CD14-positive monocyte (primary cell): Measurements from ENCODE around the gene MESD. TPM values are rescaled to one million over a fixed set of nuclear protein-coding genes. Genes with fewer than 3 reads are reported as not detected.
A peak's percentile ranks its signal among the peaks of the same experiment; 100 is the strongest.

Source experiments
- DNase-seq, 3 donors: peaks; one replicate each; pipeline ENCODE4 v3.0.0-alpha.2; 2011 to 2022
- H2AFZ ChIP-seq: 2 replicates; pipeline ENCODE4 v1.6.0; 2012; ENCODE audit warnings: mild to moderate bottlenecking, low read depth, low read length, inconsistent platforms; ENCODE audit not compliant: insufficient read depth, poor library complexity, severe bottlenecking
- H3K27ac ChIP-seq, 2 donors: 1 replicate in 1 of 2; 2 replicates in 1 of 2; pipeline ENCODE4 v1.5.1; 2012 to 2013; ENCODE audit warnings: low read length in 2 of 2, control low read depth in 1 of 2, inconsistent platforms in 1 of 2, low read depth in 1 of 2, mild to moderate bottlenecking in 1 of 2
- H3K27me3 ChIP-seq, 2 donors: one replicate each; pipeline versions ENCODE4 v1.6.0 to v1.6.1; 2011 to 2013; ENCODE audit warnings: low read length in 2 of 2; ENCODE audit not compliant: control insufficient read depth in 2 of 2, insufficient read depth in 2 of 2
- H3K36me3 ChIP-seq, 2 donors: replicated peaks in 1 of 2; 1 replicate in 1 of 2; 2 replicates in 1 of 2; pipeline versions ENCODE4 v1.5.1 to v1.6.1; 2012 to 2013; ENCODE audit warnings: low read length in 2 of 2, control low read depth in 1 of 2, inconsistent platforms in 1 of 2, mild to moderate bottlenecking in 1 of 2; ENCODE audit not compliant: insufficient read depth in 2 of 2, control insufficient read depth in 1 of 2
- H3K4me1 ChIP-seq, 2 donors: 1 replicate in 1 of 2; 2 replicates in 1 of 2; pipeline versions ENCODE4 v1.5.1 to v1.6.1; 2012 to 2013; ENCODE audit warnings: low read length in 2 of 2, control low read depth in 1 of 2, inconsistent platforms in 1 of 2, mild to moderate bottlenecking in 1 of 2, moderate library complexity in 1 of 2; ENCODE audit not compliant: insufficient read depth in 2 of 2, control insufficient read depth in 1 of 2
- H3K4me2 ChIP-seq: replicated peaks from 2 replicates; pipeline ENCODE3; 2012; ENCODE audit warnings: low read length, moderate library complexity, mild to moderate bottlenecking; ENCODE audit not compliant: poor library complexity, severe bottlenecking; ENCODE audit errors: extremely low read depth
- H3K4me3 ChIP-seq, 3 experiments: fragments of 200-600 bp in 1 of 3; sonication (generic) in 1 of 3; replicated peaks in 1 of 3; 1 replicate in 2 of 3; 2 replicates in 1 of 3; pipeline ENCODE4 v1.5.1; 2011 to 2013; ENCODE audit warnings: low read length in 3 of 3, mild to moderate bottlenecking in 3 of 3, control low read depth in 2 of 3, low read depth in 2 of 3, inconsistent platforms in 1 of 3, moderate library complexity in 1 of 3
- H3K79me2 ChIP-seq: 2 replicates; pipeline ENCODE4 v1.6.0; 2012; ENCODE audit warnings: mild to moderate bottlenecking, control low read depth, inconsistent platforms, low read length, moderate library complexity; ENCODE audit not compliant: insufficient read depth
- H3K9ac ChIP-seq: 2 replicates; pipeline ENCODE4 v1.6.0; 2017; ENCODE audit warnings: low read length, mild to moderate bottlenecking; ENCODE audit not compliant: insufficient read depth, poor library complexity, severe bottlenecking
- H3K9me3 ChIP-seq, 2 donors: replicated peaks in 1 of 2; 1 replicate in 1 of 2; 2 replicates in 1 of 2; pipeline versions ENCODE4 v1.5.1 to v1.6.1; 2012 to 2013; ENCODE audit warnings: low read length in 2 of 2, control low read depth in 1 of 2; ENCODE audit not compliant: control insufficient read depth in 1 of 2, insufficient read depth in 1 of 2
- H4K20me1 ChIP-seq: 2 replicates; pipeline ENCODE4 v1.6.0; 2012; ENCODE audit warnings: mild to moderate bottlenecking, low read length, control low read depth, moderate library complexity; ENCODE audit not compliant: insufficient read depth
- H3K27ac Mint-ChIP-seq, 7 donors: one replicate each; pipeline ENCODE4 v1.8.0; 2020; ENCODE audit warnings: mild to moderate bottlenecking in 7 of 7, mixed read lengths in 7 of 7, moderate library complexity in 6 of 7, inconsistent platforms in 2 of 7
- H3K27me3 Mint-ChIP-seq, 3 donors: one replicate each; pipeline ENCODE4 v1.8.0; 2021 to 2022; ENCODE audit warnings: low read depth in 3 of 3, mild to moderate bottlenecking in 3 of 3, mixed read lengths in 3 of 3, moderate library complexity in 3 of 3, inconsistent platforms in 1 of 3
- H3K36me3 Mint-ChIP-seq, 2 donors: one replicate each; pipeline ENCODE4 v1.8.0; 2020; ENCODE audit warnings: mixed read lengths in 2 of 2, inconsistent platforms in 1 of 2, mild to moderate bottlenecking in 1 of 2
- H3K4me1 Mint-ChIP-seq: one replicate; pipeline ENCODE4 v1.8.0; 2020; ENCODE audit warnings: mild to moderate bottlenecking, mixed read lengths
- H3K4me3 Mint-ChIP-seq, 2 donors: one replicate each; pipeline ENCODE4 v1.8.0; 2020; ENCODE audit warnings: mild to moderate bottlenecking in 2 of 2, mixed read lengths in 2 of 2, moderate library complexity in 1 of 2
- H3K9me3 Mint-ChIP-seq, 7 donors: one replicate each; pipeline ENCODE4 v1.8.0; 2020 to 2022; ENCODE audit warnings: mixed read lengths in 7 of 7, mild to moderate bottlenecking in 6 of 7, moderate library complexity in 6 of 7, inconsistent platforms in 2 of 7
- WGBS: methylation state at CpG from one replicate; pipeline ENCODE4 v1.1.5; 2013; ENCODE audit warnings: missing lambda C conversion rate; ENCODE audit not compliant: insufficient coverage; 5-methylcytosine and 5-hydroxymethylcytosine counted together
- intact Hi-C, 2 donors: fragments of 100-400 bp; cut with micrococcal nuclease; formaldehyde crosslinking; loops; one replicate each; pipeline versions ENCODE4 v1.15.0 to v1.15.1; 2023
- polyA plus RNA-seq, 3 donors: library from polyadenylated mRNA; depleted of rRNA in 1 of 3; unstranded in 2 of 3; stranded (reverse) in 1 of 3; fragments of 300-500 nt in 2 of 3; fragments of >200 nt in 1 of 3; fragmentation: Illumina TruSeq in 2 of 3; gene quantifications; 1 replicate in 2 of 3; 2 replicates in 1 of 3; pipeline ENCODE4 v1.2.3, GENCODE V29; 2012 to 2021
- TF ChIP-seq, protein P1 (sequence below): fragments of 200-600 bp; IDR thresholded peaks from one replicate; pipeline ENCODE4 v1.8.0; 2022; ENCODE audit warnings: antibody characterized with exemption, mild to moderate bottlenecking

The MESD gene
- polyA plus RNA-seq, 3 donors, result 5.6 to 15.7 (median 13.1) TPM

DNA sequence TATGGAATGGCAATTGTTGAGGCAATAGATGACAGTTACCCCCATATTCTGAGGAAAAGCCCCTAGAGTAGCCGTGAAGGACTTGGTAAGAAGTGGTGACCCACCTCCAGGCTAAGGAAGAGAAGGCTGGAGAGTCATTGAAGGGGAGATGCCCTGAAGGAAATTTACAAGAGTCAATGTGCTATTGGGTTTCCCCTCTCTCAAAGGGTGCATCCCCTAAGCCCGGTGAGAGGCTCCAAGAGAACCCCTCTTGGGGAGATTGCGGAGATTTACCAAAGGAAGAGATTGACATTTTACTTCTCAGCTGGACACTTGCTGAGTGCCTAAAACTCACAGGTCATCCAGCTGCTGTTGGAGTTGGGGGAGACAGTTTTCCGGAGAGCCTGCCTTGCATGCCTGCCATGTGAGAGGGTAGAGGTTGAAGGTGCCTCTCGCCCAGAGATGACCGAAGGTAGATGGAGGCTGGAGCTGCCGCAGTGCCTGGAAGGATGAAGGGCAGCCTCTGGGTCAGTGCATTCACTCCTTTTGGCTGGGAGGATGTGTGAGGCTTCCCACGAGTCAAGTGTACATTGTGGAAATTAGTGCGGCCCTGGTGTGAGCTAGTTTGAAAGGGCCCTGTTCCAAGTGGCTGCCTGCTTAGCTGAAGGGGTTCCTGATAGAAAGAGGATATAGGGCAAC, 30.7 kb downstream of the MESD start:
- H3K36me3 Mint-ChIP-seq, result peaks cover 35 to 47% of the 10 kb centered on the region in 2 donors
- no peak overlapping the region for H3K4me3 Mint-ChIP-seq
- intact Hi-C loops, result no loop called here

DNA sequence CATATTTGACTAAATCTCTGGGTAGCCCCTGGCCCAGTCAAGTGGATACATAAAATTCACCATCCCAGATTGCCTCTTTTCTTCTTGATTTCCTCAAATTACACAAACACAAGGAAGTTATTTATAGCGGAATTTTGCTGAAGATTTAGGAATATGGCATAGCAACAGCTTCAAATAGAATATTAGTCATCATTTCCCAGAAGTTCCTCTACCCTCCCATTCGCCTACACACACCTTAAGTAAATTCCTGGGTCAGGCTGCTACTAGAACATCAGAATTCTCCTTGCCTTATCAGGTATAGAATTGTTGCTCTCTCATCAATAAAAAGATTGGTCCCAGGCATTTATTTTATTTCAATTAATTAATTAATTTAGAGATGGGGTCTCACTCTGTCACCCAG, 31.6 kb downstream of the MESD start:
- Histone ChIP-seq H3K36me3 (peaks cover 19 to 20% of the 10 kb centered on the region in 2 donors), H2AFZ (no peak overlapping the region), H3K27ac (no peak overlapping the region), H3K27me3 (no peaks in the 10 kb centered on the region), H3K4me3 (no peak overlapping the region), H4K20me1 (no peaks in the 10 kb centered on the region), H3K4me2 (no peak overlapping the region), H3K9ac (no peak overlapping the region), H3K4me1 (peaks cover 17% of the 10 kb centered on the region in 2 donors), H3K9me3 (no peaks in the 10 kb centered on the region), H3K79me2 (no peaks in the 10 kb centered on the region)
- intact Hi-C loops, result no loop called here
- DNase-seq, result no peak
- TF ChIP-seq, protein P1, sequence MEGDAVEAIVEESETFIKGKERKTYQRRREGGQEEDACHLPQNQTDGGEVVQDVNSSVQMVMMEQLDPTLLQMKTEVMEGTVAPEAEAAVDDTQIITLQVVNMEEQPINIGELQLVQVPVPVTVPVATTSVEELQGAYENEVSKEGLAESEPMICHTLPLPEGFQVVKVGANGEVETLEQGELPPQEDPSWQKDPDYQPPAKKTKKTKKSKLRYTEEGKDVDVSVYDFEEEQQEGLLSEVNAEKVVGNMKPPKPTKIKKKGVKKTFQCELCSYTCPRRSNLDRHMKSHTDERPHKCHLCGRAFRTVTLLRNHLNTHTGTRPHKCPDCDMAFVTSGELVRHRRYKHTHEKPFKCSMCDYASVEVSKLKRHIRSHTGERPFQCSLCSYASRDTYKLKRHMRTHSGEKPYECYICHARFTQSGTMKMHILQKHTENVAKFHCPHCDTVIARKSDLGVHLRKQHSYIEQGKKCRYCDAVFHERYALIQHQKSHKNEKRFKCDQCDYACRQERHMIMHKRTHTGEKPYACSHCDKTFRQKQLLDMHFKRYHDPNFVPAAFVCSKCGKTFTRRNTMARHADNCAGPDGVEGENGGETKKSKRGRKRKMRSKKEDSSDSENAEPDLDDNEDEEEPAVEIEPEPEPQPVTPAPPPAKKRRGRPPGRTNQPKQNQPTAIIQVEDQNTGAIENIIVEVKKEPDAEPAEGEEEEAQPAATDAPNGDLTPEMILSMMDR, result no peak
- Mint-ChIP-seq H3K4me3 (no peak overlapping the region), H3K4me1 (peaks cover 30% of the 10 kb centered on the region), H3K36me3 (peaks cover 37 to 48% of the 10 kb centered on the region in 2 donors), H3K27ac (no peak overlapping the region), H3K9me3 (peaks cover 0 to 2% (median 0%) of the 10 kb centered on the region in 7 donors), H3K27me3 (peaks cover 1 to 4% (median 2%) of the 10 kb centered on the region in 3 donors)
- WGBS, result no CpG with 5 or more reads among the region's 2 CpGs

More for the DNA sequence above, 30.7 kb downstream of the MESD start:
- Histone ChIP-seq H3K4me1 (peaks cover 17% of the 10 kb centered on the region in 2 donors), H3K27ac (no peak overlapping the region), H3K36me3 (peaks cover 18 to 19% of the 10 kb centered on the region in 2 donors), H2AFZ (no peak overlapping the region), H3K9me3 (no peaks in the 10 kb centered on the region), H3K9ac (no peak overlapping the region), H4K20me1 (no peaks in the 10 kb centered on the region), H3K4me2 (no peak overlapping the region), H3K27me3 (no peaks in the 10 kb centered on the region), H3K79me2 (no peaks in the 10 kb centered on the region), H3K4me3 (no peak overlapping the region)
- peak overlapping the region in 2 of 7 donors; percentile 13 to 75 for H3K27ac Mint-ChIP-seq
- H3K4me1 Mint-ChIP-seq, result peaks cover 32% of the 10 kb centered on the region
- H3K9me3 Mint-ChIP-seq, result peaks cover 0 to 2% (median 0%) of the 10 kb centered on the region in 7 donors
- peaks cover 1 to 3% (median 2%) of the 10 kb centered on the region in 3 donors for H3K27me3 Mint-ChIP-seq
- WGBS, result 98% methylated on average over 8 of the region's 9 CpGs
- TF ChIP-seq, protein P1, result no peak
- DNase-seq, result no peak
